NCI-H69 (cell line): ENCODE measurements around the gene RARA.
A peak's percentile ranks its signal among the peaks of the same experiment; 100 is the strongest.

ENCODE experiments used
- DNase-seq: peaks from one replicate; lab custom pipeline; 2025; lab: John Stamatoyannopoulos, UW

Gene RARA

DNA sequence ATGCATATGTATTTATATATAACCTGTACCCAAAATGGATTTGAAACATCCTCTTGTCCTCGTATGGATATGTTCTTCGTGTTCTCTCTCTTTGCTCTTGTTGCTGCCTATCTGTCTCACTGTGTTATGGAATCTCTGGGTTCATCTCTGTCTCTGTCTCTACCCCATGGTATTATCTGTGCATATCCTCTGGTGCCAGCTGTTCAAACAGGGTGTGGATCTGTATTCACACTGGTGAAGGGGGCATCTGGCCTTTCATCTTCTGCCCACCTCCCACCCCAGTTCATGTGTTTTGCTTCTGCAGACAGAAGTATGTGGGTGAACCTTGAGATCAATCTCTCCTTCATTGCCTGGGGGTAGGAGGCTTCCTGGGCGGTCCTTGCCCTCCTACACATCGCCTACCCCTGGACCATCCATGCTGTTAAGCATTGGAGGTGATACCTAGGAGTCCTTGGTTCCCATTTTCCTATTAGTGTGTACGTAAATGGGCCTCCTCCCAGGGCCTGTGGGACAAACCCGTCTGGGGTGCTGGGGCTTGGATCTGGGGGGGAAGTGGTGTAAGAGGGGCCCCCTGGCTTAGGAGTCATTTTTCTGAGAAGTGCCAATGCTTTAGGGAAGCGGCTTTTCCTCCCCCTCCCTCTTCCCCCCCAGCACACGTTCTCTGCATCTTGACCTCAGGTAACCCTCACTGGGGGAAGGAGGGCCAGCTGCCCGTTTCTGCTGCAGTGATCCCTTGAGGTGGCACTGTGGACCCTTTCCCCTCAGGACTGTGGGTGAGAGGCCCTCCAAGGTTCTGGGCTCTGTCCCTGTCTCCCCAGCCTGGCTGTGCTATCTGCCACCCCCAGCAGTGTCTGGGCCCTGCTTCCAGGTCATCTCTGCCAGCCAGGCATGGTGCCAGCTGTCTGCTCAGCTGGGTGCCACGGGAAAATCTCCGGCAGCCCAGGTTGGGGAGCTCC, 21.1 kb downstream of the RARA start:
- peak; percentile 59 for DNase-seq

DNA sequence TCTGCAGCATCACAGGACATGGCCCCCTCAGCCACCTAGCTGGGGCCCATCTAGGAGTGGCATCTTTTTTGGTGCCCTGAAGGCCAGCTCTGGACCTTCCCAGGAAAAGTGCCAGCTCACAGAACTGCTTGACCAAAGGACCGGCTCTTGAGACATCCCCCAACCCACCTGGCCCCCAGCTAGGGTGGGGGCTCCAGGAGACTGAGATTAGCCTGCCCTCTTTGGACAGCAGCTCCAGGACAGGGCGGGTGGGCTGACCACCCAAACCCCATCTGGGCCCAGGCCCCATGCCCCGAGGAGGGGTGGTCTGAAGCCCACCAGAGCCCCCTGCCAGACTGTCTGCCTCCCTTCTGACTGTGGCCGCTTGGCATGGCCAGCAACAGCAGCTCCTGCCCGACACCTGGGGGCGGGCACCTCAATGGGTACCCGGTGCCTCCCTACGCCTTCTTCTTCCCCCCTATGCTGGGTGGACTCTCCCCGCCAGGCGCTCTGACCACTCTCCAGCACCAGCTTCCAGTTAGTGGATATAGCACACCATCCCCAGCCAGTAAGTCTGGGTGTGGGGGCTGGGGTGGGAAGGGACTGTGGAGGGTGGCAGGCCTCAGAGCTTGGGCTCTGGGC, 22.0 kb downstream of the RARA start:
- no peak for DNase-seq

DNA sequence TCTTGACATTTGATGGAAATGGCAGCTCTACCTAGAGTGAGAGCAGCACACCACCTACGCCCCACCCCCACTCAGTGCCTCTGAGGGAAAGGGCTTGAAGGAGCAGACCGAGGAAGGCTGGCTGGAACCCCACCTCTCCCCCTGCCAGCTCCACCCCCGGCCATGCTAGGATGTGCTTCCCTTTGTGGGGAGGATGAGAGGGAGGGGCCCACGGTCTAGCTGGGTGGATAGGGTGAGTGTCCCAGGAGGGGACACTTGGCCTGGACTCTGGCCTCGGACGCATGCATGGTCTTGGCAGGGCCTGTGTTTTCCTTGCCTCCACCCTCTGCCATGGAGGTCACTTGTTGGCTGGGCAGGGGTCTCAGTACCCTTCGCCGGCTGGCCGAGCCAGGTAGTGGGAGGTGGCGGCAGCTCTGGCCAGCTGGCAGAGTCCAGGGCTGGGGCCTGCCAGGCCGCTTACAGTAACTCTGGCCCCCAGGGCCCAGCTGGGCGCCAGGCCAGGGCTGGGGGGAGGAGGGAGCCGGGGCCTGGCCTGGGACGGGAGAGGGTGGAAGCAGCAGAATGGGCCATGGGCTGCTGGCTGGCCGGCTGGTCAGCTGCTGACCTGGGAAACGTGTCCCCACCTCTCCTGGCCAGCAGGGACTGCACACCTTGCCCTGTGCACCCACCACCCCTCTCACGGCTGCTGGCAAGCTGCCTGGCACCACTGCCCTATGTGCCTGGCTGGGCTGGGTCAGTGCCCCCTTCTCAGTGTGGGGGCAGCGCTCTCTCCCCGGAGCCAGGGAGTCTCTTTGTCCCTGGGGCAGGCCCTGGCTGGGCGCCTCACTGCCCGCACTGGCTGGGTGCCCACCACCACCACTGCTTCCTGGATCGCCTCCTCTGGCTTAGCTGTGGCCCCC, 23.0 kb downstream of the RARA start:
- no peak for DNase-seq

DNA sequence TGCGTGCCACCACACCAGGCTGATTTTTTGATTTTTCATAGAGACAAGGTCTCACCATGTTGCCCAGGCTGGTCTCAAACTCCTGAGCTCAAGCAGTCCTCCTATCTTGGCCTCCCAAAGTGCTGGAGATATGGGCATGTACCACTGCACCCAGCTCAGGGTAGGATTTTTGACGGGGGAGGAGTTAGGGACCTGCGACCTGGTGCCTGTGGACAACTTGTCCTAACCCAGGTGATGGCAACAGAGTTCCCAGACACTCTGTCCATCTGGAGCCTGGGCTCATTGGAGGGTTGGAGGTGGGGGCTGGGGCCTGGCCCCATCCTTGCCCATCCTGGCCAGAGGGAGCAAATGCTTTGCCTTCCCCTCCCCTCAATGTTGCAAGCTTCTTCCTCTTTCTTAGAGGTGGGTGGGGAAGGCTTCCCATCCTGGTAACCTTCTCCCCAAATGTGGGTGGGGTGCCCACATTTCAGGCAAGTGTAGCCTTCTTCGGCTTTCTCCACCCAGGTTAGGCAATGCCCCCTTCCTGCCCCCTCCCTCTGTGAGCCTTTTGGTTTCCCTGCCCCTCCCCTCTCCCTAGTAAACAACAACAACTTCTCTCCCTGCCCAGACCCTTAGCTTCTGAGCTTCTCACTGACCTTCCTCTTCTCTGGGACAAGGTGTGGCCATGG, 24.9 kb downstream of the RARA start:
- no peak for DNase-seq

DNA sequence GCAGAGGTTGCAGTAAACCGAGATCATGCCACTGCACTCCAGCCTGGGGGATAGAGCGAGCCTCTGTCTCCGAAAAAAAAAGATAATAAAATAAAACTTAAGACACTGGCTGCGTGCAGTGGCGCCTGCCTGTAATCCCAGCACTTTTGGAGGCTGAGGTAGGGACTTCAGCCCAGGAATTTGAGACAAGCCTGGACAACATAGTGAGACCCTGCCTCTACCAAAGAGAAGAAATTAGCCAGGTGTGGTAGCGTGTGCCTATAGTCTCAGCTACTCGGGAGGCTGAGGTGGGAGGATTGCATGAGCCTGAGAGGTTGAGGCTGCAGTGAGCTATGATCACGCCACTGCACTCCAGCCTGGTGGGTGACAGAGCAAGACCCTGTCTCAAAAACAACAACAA, 26.6 kb downstream of the RARA start:
- no peak for DNase-seq

DNA sequence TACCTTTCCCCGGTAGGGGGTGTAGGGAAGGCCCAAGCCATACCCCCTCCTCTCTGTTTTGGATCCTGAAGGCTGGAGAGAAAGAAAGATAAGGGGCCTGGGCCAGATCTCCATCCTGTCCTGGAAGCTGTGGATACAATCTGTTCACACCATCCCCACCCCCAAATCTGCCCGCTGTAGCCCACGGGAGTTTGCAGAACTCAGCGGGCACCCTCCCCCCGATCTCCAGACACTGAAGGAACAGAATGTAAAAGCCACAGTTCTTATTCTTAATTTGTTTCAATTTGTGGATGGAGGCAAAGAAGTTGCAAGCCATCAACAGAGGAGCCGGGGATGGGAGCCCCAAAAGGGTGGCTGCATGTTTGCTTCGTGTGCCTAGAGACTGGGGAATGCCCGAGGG, 28.4 kb downstream of the RARA start:
- no peak for DNase-seq

DNA sequence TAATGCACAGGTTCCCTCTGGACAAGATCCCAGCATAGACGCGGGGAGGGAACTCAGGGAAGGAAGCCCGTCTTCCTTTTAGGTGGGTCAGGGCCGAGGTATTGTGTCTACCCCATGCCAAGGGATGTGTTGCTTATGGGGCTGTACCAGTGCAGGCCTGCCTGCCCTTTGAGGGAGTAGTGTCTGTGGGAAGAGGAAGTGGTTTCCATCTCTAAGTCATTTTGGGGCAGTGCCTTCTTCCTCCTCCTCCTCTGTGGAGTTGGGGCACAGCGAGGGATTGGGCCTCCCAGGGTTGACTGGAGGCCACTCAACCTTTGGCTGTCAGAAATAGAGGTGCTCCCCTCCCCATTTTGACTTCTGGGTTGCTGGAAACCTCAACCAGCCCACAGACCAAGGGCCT, 29.1 kb downstream of the RARA start:
- DNase-seq = no peak

DNA sequence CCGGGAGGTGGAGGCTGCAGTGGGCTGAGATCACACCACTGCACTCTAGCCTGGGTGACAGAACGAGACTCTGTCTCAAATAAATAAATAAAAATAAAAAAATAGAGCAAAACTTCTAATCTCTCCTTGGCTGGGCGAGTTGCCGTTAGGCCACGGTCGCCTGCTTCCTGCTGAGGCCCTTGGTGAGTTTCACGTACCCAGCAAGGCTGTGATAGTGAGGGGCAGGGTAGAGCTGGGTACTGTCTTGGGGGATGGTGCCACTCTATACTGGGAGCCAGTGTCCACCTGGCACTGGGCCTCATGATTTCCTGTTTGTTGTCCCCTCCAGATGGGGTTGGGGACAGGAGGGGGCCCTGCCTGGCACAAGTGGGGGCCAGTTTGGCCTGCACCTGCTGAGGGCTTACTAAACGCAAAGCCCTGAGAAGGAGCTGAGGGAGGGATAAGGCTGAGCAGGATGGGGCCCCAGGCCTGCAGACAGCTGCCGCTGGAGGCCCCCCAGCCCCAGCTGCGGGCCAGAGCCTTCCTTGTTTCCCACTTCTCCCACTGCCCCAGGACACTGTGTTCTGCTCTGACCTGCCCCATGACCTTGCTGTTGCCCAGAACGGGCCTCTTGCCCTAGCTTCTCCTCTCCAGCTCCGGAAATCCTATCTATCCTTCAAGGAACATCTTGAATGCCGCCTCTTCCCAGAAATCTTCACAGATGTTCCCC, 30.1 kb downstream of the RARA start:
- no peak for DNase-seq

DNA sequence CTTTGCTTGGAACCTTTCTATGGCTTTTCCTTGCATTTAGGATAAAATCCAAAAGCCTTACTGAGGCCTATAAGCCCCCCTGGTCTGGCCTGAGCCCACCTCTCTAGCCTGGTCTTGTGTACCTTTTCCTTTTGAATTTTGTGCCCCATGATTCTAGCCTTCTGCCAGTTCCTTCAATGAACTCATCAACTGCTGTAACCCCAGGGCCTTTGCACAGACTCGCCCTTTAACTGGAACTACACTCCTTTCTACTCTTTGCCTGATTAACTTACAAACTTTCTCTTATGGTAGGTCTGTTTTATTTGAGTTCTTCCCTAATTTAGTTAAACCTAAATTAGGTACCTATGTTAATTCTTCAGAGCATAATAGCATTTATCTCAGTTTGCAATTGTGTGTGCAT, 31.3 kb downstream of the RARA start:
- no peak for DNase-seq

DNA sequence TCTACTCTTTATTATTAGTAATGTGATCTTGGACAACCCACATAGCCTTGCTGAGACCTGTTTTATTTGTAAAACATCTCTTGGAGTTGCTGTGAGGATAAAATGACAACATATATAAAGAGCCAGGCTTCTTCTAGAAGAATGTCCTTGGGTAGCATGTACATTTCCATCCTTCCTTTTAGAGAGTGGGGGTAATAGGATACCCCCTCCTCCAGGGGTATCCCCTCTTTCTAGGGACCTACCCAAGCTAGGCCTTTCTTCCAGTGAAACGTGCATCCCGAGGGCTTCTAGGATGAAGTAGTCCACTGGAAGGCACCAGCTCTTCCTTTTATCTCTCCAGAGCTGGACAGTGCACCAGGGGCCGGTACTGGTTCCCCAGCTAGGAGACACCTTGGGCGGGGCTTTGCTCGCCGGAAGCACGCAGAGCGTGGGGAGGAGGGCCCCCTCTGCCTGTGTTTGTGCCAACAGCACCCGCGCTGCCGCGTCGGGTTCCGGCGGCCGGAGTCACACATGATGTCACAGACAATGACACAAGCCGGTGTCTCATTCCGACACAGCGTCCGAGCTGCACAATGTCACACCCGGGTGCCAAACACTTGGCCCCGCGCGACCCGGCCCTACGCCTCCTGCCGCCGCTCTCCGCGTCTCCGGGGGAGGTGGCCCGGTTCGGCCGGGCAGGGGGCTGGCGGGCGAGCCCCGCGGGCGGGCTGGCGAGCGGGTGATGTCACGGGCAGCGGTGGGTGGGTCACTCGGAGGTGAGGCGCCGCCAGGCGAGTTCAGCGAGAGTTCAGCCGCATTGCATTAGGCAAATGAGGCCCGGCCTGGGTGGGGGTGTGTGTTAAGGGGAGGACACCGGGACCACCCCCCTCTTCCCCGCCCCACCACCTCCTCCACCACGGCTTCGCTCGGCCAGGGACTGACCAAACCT, 32.2 kb downstream of the RARA start:
- DNase-seq = peak; percentile 67

DNA sequence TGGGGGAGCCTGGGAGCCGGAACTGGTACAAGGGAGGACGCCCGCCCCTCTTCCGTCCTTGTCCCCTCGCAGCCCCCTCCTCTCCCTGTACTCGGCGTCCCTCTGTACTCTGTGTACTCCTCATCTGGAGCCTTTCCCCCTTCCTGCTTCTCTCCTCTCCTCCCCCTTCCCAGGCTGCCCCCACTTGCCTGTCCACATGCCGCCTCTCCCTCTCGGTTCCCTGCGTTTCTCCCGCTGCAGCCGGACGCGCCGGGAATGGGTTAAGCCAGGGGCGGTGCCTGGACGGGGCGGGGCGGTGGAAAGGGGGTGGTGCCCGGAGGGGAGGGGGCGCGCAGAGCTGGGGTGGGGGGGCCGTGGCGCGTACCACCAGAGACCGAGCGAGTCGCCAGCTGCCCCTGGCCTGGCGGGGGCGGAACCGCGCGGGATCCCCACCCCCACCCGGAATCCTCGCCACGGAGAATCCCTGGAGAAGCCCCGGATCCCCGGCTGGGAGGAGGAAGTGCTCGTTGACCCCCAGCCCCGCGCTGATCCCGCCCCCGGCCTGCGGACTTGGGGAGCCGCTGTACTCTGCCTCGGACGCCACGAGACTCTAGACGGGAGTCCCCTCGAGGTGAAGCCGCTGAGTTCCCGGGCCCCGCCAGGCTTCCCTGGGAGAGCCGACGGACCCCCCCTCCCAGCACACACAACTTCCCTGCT, 33.0 kb downstream of the RARA start:
- peak; percentile 69 for DNase-seq

DNA sequence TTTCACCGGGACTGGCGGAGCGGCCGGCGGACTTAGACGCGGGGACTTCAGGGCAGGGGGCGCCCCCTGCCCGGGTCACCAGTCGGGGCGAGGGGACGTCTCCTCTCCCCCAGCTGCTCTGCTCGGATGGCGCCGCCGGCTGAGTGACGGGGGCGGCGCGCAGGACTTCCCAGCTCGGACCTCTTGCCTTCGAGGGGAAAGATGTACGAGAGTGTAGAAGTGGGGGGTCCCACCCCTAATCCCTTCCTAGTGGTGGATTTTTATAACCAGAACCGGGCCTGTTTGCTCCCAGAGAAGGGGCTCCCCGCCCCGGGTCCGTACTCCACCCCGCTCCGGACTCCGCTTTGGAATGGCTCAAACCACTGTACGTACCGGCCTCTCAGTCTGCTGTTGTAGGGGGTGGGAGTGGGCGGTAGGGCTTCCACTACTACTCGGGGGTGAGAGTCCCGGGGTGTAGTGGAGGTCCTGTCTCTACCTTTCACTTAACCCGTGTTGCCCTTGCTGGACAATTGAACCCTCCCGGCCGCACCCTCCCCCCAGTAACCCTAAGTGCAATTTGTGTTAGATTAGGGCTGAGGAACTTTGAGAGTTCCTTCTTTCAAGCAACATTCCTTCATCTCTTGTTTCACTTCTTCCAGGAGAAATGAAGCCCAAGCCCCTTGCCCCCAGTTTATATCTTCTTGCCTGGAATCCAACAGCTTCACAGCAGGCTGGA, 33.7 kb downstream of the RARA start:
- no peak for DNase-seq

DNA sequence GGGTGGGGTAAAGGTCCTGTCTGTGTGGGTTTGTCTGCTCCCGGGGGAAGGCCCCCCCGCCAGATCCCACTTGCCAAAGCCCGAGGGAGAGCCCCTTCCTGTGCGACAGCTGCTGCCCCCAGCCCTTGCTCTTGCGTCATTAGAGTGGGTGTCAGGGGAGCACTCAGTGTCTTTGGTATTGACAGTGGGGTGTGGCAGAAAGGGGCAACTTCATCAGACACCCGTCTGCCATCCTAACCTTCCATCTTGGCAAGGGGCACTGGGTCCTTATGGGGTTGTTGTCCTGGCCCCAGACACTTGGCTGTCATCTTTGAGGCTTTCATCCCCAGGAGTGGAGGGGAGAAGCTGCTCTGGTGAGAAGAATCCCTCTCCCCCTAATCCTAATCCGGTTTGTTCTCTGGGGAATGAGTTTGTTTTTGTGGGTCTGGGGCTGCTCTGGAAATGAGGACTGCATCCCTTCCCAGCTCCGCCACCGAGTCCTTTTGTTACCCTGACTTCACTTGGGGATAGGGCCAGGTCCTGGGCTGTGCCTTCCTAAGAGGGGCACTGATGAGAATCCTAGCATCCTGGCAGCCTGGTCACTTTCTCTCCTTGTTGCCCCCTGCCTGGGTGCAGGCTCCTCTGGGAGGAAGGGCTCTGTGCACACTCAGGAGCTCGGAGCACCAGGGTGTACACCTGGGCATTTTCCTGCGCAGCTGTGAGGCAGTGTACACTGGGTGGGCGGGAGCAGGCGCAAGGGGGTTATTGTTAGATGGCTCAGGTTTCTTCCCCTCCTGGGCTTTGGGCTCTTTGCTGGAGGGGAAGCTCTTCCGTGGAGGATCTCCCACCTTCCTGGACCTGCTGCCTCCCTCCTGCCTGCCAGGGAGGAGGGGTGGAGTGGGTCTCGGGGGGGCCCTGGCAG, 34.5 kb downstream of the RARA start:
- peak; percentile 78 for DNase-seq

DNA sequence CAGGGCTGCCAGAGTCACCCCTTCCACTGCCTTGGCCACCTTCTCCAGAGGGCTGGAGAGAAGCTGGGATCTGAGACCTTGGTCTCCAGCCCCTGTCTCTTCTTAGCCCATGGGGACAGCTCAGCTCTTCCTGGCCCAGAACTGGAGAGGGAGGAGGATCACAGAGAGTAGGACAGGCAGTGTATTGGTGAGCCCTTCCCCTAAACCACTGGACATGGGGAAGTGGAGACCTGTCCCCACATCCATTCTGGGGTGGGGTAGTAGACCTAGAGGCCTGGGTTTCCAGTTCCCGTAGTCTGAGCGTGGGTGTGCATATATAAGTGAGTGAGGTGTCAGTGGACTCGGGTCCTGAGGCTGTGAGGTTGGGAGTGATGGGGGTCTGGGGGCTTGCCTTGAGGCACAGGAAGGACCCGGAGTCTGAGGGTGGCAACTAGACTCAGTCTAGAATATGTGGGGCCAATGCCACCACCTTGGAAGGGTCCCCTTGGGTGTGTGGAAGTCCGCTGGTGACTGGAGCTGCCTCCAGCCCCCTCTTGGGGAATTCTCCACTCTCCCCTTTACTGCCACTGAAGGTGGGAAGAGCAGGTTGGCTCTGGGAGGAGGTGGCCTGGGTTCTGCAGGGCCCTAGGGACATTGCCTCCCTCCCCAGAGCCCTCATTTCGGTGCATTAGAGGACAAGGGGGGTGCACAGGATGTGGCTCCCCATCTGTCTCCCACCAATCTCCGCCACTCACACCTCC, 35.6 kb downstream of the RARA start:
- no peak for DNase-seq

DNA sequence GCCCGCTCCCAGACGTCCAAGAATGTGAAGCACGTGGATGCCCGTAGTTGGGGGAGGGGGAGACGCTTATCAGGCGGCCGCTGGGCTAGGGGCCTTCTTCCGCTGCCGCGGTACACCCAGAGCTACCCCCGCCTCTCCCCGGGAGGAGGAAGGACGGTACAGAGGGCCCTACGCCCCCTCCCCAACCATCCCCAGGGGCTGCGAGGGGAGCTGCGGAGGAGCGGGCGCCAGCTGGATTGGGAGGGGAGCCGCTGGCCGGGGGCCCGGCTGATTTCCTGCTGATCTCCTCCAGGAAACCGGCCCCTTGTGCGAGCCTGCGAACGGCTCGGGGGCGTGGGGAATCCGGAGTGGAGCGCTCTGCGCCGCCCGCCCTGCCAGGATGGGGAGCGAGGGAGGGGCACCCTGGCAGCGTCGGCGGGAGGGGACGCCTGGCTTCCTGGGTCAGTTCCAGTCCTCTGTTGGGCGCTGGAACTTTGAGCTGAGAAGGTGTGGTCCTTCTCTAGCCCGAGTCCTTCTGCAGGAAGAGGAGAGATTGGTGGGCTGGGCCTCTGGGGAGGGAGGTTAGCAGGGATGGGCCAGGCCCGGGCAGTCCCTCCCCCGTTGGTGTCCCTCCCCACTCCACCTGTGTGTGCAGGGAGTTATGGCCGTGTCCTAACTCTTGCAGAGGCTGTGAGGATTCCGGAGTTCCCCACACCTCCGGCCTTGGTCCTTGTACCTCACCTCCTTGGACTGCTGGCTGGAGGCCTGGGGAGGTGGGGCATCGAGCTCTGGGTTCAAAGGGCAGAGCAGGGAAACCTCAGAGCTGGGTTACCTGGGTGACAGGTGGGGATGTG, 36.4 kb downstream of the RARA start:
- peak; percentile 74 for DNase-seq
